Measurements from ENCODE around the gene ARPC5L.

The ARPC5L gene

DNA sequence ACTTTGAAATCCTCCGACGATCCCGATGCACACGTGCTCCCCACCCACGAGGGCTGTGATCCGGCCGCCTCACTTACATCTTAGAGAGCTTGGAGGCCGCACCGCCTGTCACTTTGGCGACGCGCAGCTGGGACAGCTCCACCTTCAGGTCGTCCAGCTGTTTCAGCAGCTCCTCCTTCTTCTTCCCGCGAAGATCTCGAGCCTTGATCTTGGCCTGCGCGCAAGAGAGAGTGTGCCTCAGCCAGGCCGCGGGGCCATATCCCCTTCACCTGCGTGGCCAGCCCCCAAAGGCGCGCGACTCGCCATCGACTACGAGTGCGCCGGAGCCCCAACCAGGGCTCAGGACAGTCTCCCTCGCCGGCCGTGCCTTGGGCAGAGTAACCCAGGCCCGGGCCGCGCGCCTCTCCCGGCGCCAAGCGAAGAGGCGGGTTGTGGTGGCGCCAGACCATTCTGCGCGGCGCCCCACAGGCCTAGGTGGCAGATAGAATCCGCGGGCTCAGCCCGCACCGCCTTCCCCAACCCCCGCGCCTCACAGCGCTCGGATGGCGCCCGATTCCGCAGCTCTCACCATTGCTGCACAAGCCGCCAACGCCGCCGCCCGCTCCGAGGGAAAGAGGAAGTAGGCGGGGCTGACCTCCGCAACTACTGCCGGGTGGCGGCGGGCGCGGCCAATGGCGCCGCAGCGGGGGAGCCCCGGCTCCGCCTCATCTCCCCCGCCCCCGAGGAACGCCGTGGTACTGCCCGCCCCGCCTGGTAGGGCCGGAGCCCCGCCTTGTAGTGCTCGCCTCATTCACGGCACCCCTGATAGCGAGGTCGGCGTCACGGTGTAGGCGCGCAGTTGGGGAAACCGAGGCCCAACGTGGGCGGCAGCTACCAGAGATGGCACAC is at the start of gene ARPC5L, which contains the start of gene RPL35:
TSS of gene ARPC5L (plus strand) at position 789 of the 888 bp plus-strand sequence. CDS start 7,161 bp downstream, outside the sequence.
TSS of gene RPL35 (minus strand) at position 616 of the 888 bp plus-strand sequence. CDS start at position 571, 45 bp downstream.
- H3K27ac Mint-ChIP-seq: peak within 1 kb of the TSS; percentile 98
- no peaks in the 10 kb centered on the region for H3K9me3 Mint-ChIP-seq
- peaks cover 20% of the 10 kb centered on the region for H3K36me3 Mint-ChIP-seq
- H3K4me1 Mint-ChIP-seq: peaks cover 45% of the 10 kb centered on the region
- H3K4me3 Mint-ChIP-seq: peak within 1 kb of the TSS; percentile 96
- H3K27me3 Mint-ChIP-seq: no peaks in the 10 kb centered on the region

DNA sequence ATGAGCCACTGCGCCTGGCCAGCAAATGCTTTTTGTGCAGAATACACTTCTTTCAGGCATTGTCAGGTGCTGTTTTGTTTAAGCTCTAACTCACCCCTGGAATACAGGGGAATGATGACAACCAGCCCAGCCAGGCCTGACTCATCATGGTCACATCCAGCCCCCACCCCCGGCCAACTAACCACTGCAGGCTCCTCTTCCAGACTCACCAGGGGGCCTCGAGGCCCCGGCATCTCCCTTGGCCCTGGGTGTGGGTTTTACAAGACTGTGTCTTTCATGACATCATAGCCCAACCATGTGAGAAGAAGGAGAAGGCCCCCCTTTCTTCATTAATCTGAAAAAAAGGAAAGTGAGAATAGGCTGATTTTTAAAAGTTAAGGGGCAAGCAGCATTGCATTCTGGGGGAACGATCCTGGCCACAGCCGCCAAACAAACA is 49.5 kb upstream of the ARPC5L start:
- Mint-ChIP-seq H3K9me3 (no peaks in the 10 kb centered on the region), H3K4me1 (no peaks in the 10 kb centered on the region), H3K4me3 (no peak overlapping the region), H3K27me3 (no peaks in the 10 kb centered on the region), H3K27ac (no peak overlapping the region), H3K36me3 (no peaks in the 10 kb centered on the region)

DNA sequence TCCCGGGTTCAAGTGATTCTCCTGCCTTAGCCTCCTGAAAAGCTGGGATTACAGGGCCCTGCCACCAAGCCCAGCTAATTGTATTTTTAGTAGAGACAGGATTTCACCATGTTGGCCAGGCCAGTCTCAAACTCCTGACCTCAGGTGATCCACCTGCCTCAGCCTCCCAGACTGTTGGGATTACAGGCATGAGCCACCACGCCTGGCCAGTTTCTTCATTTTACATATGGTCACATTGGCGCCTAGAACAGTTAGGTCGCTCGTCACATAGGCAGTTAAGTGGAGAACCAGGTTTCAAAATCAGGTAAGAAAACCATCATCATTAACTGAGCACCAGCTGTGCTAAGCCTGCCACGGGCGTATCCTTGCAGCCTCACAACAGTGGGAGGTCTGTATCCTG is 48.9 kb upstream of the ARPC5L start:
- Mint-ChIP-seq H3K9me3 (no peaks in the 10 kb centered on the region), H3K27ac (no peak overlapping the region), H3K27me3 (no peaks in the 10 kb centered on the region), H3K36me3 (no peaks in the 10 kb centered on the region), H3K4me1 (no peaks in the 10 kb centered on the region), H3K4me3 (no peak overlapping the region)

DNA sequence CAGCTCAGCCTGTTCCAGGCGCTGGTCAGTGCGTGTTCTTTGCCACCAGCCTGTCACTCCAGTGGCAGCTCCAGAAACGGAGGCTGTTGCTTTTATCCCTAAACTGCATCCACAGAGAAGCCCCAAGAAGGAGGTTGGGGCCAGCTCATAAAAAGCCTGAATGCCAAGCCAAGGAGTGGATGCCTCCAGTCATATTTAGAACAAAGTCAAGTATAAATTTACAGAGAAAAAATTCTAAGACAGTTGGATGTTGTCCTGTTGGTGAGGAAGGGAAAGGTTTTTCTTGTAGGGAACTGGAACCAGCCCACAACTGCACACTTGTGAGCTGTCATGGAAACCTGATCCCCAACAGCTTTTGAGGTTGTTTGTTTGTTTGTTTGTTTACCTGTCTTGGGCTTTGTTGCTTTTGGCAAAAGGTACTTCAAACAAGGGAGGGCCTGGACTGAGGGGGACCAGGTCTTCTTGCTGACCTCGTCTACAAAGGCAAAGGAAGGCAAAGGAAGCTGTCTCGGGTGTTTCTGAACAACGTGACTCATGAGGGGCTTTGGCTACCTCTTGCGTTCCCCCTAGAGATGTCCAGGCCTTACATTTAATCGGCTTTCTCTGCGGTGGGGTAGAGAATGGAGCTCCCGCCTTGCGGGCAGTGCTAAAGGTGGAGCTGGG is 48.3 kb upstream of the ARPC5L start:
- Mint-ChIP-seq H3K27me3 (no peaks in the 10 kb centered on the region), H3K36me3 (no peaks in the 10 kb centered on the region), H3K9me3 (no peaks in the 10 kb centered on the region), H3K27ac (no peak overlapping the region), H3K4me1 (no peaks in the 10 kb centered on the region), H3K4me3 (no peak overlapping the region)

DNA sequence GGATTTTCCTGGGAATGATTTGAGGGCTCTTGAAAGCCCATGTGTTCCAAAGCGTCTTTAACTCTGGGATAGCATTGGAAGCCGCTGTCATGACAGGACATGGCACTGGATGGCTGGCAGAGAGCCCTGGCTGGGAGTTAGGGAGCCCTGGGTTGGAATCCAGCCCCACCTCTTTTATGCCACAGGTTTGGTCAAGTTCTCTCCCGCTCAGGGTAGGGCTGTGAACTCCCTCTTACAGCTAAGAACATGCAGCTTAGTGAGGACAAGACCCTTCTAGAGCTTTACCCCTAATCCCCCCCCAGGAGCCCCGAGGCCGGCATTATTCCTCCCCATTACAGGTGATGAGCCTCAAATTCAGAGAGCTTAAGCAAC is 47.8 kb upstream of the ARPC5L start:
- Mint-ChIP-seq H3K4me3 (no peak overlapping the region), H3K9me3 (no peaks in the 10 kb centered on the region), H3K36me3 (no peaks in the 10 kb centered on the region), H3K4me1 (no peaks in the 10 kb centered on the region), H3K27me3 (no peaks in the 10 kb centered on the region), H3K27ac (no peak overlapping the region)

DNA sequence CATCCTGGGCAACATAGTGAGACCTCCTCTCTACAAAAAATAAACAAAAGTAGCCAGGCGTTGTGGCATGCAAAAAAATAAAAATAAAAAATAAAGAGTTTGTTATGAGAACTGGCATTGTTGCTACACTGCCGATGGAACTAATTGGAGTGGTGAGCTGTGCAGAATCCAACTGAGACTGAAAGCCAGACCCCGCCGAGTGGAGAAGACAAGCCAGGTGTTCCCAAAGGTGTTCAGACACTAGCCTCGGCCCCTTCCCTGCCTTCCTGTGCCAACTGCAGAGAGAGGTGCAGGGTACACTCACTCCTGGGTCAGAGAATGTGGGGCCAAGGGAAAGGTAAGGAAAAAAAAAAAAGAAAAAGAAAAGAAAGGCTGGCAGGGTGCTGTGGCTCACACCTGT is 46.3 kb upstream of the ARPC5L start:
- Mint-ChIP-seq H3K9me3 (no peaks in the 10 kb centered on the region), H3K27ac (no peak overlapping the region), H3K4me3 (no peak overlapping the region), H3K4me1 (no peaks in the 10 kb centered on the region), H3K27me3 (no peaks in the 10 kb centered on the region), H3K36me3 (no peaks in the 10 kb centered on the region)

DNA sequence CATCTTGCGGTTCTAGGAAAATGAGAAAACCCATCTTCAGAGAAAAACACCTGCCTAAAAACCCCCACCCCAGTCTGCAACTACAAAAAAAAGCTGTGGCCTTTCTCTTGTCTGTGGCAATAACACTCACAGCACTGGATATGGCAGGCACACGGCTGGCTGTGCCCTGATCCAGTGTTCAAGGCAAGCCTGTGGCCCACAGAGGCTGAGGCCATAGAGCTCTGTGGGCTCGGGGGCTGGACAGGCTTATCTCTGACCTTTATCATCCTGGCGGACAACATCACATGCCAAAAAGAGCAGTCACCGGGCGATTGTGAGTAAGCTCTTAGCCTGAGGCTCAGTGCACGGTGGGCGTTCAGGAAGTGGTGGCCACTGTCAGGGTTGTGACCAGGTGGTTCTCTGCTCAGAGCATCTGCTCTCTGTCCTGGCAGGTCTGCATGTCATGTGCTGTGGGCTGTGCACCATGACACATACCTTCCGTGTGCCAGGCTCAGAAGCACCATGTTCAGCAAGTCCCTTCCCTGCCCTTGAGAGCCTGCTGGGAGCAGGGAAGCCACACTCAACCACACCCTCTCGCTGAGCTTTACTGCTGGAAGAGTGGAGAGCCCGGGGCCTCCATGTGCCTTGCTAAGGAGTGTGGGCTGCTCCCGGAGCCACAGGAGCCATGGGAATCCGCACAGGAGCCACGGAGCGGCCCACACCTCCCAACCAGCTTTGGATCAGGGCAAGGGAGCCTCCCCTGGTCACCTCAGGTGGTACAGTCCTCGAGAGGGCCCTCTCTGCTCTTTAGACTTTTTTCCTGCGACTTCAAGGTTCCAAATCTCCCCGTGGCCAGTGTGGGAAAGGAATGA is 43.3 kb upstream of the ARPC5L start:
- Mint-ChIP-seq H3K4me3 (no peak overlapping the region), H3K4me1 (no peaks in the 10 kb centered on the region), H3K36me3 (no peaks in the 10 kb centered on the region), H3K27ac (no peak overlapping the region), H3K9me3 (no peaks in the 10 kb centered on the region), H3K27me3 (no peaks in the 10 kb centered on the region)

DNA sequence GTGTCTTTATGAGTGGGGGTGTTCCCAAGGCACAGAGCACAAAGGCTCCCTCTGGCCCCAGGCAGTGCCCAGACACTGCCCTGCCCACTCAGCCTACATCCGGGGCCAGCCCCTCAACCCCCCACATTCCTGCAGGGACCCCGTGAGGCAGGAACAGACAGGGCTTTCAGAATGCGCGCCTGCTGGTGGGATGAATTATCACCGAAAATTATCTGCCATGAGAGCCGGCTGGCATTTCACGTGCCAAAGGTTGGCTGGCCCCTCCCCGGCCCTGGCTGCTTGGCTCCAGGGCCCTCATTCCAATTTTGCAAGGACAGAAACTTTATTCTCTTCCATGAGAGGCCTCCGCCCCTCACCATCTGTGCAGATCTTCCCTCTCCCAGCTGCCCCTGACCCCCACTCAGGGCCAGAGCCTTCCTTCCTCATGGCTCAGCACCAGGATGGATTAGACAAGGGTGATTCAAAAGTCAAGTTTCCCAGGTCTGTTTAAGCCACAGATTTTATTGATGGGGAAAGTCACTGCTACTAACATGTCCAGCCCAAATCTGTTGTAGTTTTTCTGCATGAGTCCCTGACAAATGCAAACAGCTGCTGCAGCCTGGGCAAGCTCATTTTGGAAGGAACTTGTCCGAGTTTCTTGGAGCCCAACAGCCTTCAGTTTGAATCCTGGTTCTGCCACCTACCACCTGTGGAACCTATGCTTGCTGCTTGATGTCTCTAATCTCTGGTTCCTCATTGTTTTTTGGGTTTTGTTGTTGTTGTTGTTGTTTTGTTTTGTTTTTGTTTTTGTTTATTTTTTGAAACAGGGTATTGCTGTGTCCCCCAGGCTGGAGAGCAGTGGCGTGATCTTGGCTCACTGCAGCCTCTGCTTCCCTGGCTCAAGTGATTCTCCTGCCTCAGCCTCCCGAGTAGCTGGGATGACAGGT is 41.0 kb upstream of the ARPC5L start:
- H3K36me3 Mint-ChIP-seq: no peaks in the 10 kb centered on the region
- no peaks in the 10 kb centered on the region for H3K9me3 Mint-ChIP-seq
- no peak overlapping the region for H3K4me3 Mint-ChIP-seq
- H3K27ac Mint-ChIP-seq: no peak overlapping the region
- H3K4me1 Mint-ChIP-seq: no peaks in the 10 kb centered on the region
- H3K27me3 Mint-ChIP-seq: no peaks in the 10 kb centered on the region

DNA sequence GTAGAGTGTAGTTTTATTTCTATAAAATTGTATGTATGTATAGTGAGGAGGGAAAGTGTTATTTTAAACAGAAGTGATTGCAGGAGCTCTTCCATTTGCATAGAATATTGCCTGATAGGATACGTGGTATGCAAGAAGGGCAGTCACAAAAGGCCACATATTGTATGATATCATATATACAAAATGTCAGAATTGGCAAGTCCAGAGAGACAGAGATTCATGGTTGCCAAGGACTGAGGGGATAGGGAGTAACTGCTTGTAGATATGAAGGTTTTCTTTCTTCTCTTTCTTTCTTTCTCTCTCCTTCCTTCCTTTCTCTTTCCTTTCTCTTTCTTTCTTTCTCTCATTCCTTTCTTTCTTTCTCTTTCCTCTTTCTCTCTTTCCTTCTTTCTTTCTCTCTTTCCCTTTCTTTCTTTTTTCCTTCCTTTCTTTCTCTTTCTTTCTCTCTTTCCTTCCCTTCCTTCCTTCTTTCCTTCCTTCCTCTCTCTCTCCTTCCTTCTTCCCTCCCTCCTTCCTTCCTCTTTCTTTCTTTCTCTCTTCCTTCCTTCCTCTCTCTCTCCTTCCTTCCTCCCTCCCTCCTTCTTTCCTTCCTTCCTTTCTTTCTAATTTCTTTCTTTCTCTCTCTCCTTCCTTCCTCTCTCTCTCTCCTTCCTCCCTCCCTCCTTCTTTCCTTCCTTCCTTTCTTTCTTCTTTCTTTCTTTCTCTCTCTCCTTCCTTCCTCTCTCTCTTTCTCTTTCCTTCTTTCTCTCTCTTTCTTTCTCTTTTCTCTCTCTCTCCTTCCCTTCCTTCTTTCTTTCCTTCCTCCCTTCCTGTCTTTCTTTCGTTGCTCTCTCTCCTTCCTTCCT is 33.2 kb upstream of the ARPC5L start:
- no peaks in the 10 kb centered on the region for H3K36me3 Mint-ChIP-seq
- H3K9me3 Mint-ChIP-seq: peaks cover 4% of the 10 kb centered on the region
- H3K27me3 Mint-ChIP-seq: no peaks in the 10 kb centered on the region
- H3K27ac Mint-ChIP-seq: no peak overlapping the region
- H3K4me1 Mint-ChIP-seq: no peaks in the 10 kb centered on the region
- H3K4me3 Mint-ChIP-seq: no peak overlapping the region

DNA sequence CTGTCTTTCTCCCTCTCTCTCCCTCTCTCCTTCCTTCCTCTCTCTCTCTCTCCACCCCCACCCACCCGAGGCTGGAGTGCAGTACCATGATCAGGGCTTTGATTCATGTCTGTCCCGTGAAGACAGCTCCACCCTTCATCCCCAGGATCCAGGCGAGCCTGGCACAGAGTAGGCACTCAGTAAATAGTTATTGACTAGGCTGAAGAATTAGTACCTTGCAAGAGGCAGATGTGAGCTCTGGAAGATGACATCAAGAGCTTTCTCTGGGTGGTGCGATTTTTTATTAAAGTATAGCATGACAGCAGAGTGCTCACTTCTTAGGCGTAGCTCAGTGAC is 32.6 kb upstream of the ARPC5L start:
- Mint-ChIP-seq H3K27ac (no peak overlapping the region), H3K4me3 (no peak overlapping the region), H3K36me3 (no peaks in the 10 kb centered on the region), H3K4me1 (no peaks in the 10 kb centered on the region), H3K9me3 (peaks cover 4% of the 10 kb centered on the region), H3K27me3 (no peaks in the 10 kb centered on the region)

DNA sequence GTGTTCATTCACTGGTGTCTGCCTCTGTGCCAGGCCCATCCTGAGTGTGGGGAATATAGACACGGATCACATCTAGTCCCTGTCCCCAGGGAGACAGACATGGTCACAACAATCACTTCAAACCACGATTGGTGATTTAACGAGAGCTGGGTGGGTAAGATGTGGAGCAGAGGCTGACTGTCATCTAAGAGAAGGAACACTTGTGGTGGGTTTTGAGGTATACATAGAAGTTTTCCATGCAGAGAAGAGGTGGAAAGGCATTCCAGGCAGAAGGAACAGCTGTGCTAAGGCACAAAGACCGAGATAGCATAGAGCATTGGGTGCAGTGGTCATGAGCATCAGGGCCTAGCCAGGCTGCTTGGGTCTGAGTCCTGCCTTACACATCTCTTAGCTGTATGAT is 31.3 kb upstream of the ARPC5L start:
- Mint-ChIP-seq H3K27me3 (no peaks in the 10 kb centered on the region), H3K27ac (no peak overlapping the region), H3K4me3 (no peak overlapping the region), H3K9me3 (peaks cover 4% of the 10 kb centered on the region), H3K36me3 (no peaks in the 10 kb centered on the region), H3K4me1 (no peaks in the 10 kb centered on the region)

DNA sequence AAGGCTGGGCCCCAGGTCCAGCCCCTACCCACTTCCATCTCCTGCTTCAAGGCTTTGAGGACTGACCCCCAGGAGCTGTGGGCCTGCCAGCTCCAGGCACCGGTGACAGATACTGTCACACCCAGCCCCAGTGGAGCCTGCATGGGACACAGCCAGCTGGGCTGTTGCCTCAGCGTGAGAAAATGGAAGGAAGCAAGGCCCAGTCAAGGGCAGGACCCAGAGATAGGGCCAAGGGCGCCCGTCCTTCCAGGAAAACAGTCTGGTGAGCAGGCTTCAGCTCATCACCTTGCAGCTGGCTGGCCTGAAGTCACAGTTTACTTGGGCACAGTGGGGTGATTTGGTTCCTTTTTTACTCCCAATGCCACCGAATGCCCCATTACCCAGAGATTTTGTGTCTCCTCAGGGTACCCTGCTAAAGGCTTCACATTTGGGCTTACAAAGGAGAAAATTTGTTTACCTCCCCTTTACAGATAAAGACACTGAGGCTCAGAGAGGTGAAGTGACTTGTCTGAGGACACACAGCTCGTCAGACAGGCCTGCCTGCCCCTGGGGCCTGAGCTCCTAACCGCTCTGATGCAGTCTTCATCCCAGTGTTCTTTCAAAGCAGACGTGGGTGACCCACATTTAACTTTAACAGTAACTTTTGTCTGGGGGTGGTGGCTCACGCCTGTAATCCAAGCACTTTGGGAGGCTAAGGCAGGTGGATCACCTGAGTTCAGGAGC is 30.1 kb upstream of the ARPC5L start:
- no peaks in the 10 kb centered on the region for H3K36me3 Mint-ChIP-seq
- no peak overlapping the region for H3K4me3 Mint-ChIP-seq

DNA sequence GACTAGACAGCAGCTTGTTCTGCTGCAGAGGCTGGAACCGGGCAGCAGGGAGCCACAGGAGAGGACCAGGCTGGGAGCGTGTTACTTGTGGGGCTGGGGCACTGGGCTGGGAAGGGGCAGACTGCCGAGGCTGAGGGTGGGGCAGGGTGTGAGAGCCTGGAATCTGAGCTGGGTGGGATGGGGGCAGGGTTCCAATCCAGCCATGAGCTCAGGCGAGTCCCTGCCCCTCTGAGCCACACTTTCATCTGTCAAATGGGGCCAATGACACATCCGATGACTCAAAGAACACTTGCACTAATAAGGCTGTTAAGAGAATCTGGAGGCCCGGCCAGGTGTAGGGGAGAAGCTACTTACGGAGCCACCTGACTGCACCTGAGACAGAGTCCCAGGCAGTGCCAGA is 27.3 kb upstream of the ARPC5L start:
- no peaks in the 10 kb centered on the region for H3K36me3 Mint-ChIP-seq
- H3K27me3 Mint-ChIP-seq: peaks cover 12% of the 10 kb centered on the region
- no peak overlapping the region for H3K27ac Mint-ChIP-seq
- no peak overlapping the region for H3K4me3 Mint-ChIP-seq
- H3K9me3 Mint-ChIP-seq: no peaks in the 10 kb centered on the region
- H3K4me1 Mint-ChIP-seq: no peaks in the 10 kb centered on the region

More for the DNA sequence above, 30.1 kb upstream of the ARPC5L start:
- H3K4me1 Mint-ChIP-seq: no peaks in the 10 kb centered on the region
- H3K27ac Mint-ChIP-seq: no peak overlapping the region
- peaks cover 2% of the 10 kb centered on the region for H3K27me3 Mint-ChIP-seq
- H3K9me3 Mint-ChIP-seq: no peaks in the 10 kb centered on the region

Measured in activated naive CD4-positive, alpha-beta T cell treated with anti-CD3 and anti-CD28 coated beads, Interleukin-2, amount 50 U/mL, for 24 hours (primary cell).